Cardiac fibroblast (primary cell): ENCODE results near the gene ARMC7.

Experiments used
- DNase-seq, 2 donors: peaks; one replicate each; pipeline versions ENCODE4 v3.0.0 to v3.0.0-alpha.2; 2010; ENCODE audit warnings: low read depth in 2 of 2
- H3K4me3 ChIP-seq, 2 donors: replicated peaks in 1 of 2; 1 replicate in 1 of 2; 2 replicates in 1 of 2; pipeline ENCODE4 v1.5.1; 2011; ENCODE audit warnings: low read depth in 2 of 2, low read length in 2 of 2, mild to moderate bottlenecking in 2 of 2, moderate library complexity in 1 of 2
- TF ChIP-seq, protein P1 (sequence below): IDR thresholded peaks from one replicate; pipeline ENCODE4 v1.5.1; 2011; ENCODE audit warnings: low read depth, mild to moderate bottlenecking, low read length, inconsistent platforms

ARMC7 gene

DNA sequence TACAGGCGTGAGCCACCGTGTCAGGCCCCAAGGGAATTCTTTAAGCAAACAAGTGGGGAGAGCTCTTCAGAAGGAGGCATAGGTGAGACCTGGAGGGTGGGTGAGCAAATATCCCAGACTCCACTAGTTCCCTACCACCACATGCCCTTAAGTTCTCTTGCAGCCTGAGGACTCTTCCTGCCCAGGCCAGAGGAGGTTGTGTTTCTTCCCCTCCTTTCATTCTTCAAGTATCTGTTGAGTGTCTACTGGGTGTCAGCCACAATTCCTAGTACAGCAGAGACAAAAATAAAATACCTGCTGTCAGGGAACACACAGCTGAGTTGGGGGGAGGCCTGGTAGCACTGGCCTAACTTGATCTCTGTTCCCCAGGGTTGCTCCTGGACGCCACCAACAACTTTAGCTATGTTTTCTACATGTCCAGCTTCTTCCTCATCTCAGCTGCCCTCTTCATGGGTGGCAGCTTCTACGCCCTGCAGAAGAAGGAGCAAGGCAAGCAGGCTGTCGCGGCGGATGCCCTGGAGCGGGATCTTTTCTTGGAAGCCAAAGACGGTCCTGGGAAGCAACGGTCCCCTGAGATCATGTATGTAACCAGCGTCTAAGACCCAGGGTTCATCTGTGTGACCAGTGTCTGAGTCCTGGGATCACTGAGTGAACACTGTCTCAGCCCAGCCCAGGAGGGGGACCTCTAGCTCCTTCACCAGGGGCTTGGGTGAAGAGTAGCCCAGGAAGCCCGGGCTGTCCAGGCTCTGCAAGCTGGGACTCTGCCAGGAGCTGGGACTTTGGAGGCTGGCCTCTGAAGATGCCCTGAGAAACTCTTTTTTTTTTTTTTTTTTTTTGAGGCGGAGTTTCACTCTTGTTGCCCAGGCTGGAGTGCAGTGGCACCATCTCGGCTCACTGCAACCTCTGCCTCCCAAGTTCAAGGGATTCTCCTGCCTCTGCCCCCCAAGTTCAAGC is 5.9 kb upstream of the ARMC7 start:
- no peak for DNase-seq
- TF ChIP-seq, protein P1, sequence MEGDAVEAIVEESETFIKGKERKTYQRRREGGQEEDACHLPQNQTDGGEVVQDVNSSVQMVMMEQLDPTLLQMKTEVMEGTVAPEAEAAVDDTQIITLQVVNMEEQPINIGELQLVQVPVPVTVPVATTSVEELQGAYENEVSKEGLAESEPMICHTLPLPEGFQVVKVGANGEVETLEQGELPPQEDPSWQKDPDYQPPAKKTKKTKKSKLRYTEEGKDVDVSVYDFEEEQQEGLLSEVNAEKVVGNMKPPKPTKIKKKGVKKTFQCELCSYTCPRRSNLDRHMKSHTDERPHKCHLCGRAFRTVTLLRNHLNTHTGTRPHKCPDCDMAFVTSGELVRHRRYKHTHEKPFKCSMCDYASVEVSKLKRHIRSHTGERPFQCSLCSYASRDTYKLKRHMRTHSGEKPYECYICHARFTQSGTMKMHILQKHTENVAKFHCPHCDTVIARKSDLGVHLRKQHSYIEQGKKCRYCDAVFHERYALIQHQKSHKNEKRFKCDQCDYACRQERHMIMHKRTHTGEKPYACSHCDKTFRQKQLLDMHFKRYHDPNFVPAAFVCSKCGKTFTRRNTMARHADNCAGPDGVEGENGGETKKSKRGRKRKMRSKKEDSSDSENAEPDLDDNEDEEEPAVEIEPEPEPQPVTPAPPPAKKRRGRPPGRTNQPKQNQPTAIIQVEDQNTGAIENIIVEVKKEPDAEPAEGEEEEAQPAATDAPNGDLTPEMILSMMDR = no peak
- no peak overlapping the region for H3K4me3 ChIP-seq

DNA sequence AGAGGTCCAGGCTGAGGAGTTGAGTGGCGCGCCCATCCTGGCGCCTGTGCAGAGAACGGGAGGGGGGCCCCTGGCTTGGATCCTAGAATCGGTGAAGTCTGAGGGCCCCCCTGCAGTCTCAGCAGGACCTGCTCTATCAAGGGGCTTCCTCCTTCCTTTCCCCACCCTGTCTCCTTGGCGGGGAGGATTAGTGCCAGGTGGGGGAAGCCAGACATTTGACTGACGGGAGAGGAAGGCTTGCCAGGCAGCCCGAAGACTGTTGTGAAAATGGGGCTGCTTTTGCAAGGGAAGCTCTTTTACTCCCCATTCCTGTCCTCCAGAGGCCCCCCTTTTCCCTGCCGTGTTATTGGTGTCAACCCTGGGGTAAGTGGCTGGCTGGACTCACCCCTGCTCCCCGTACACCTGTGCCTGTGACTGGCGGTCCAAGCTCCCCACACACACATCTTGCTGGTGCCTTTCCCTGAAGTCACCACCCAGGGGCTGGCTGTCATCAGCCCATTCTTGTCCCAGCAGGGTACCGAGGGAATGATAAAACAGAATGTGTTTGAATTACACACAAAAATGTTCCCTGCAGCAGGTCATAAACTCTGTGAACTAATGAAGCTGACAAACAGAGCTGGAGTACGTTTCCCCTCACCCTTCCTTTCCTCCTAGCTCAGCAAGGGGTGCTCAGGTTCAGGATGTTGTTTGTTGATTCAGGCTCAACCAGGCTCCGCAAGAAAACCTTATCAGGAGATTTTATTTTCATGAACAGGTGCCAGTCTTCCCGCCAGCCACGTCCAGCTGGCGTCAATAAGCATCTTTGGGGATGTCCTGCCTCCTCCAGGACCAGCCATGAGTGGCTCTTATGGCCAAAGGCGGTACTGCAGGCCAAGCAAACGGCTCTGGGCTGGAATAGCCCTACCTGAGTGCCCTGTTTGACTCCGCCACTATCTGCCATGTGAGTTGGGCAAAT is 4.4 kb upstream of the ARMC7 start:
- peak; percentile 49 to 54 for DNase-seq
- TF ChIP-seq, protein P1 = peak; percentile 85

DNA sequence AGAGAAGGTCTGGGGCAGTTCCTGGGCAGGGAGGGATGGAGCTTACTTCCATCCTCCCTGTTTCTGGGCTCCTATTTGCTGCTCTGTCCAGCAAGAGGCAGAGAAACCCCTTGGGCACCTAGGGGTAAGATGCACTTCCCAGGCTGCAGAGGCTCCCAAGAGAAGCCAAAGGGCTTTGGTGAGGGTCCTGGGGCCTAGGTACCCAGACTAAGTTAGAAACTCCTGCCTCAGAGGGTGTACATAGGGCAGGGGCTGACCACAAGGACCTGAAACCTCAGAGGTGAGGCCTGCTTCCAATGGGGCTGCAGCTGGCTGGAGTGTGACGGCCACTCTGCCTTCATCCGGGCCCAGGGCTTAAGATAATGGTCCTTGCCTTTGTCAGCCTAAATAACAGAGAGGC is 1.6 kb upstream of the ARMC7 start:
- TF ChIP-seq, protein P1 = no peak
- H3K4me3 ChIP-seq = no peak overlapping the region
- DNase-seq = no peak

More for the DNA sequence above, 4.4 kb upstream of the ARMC7 start:
- no peak overlapping the region for H3K4me3 ChIP-seq

GRCh38 chr17:75109046-75109406 is 743 bp upstream of the ARMC7 start:
- DNase-seq = no peak
- H3K4me3 ChIP-seq = peak overlapping the region; percentile 79 to 81

GRCh38 chr17:75110234-75110937 is 617 bp downstream of the ARMC7 start:
- TF ChIP-seq, protein P1 = no peak
- H3K4me3 ChIP-seq = peak overlapping the region; percentile 79 to 81
- DNase-seq = peak in 1 of 2 donors; percentile 22

More at GRCh38 chr17:75109046-75109406, 743 bp upstream of the ARMC7 start:
- TF ChIP-seq, protein P1 = no peak

- TF ChIP-seq, protein P1 = no peak
- no peak for DNase-seq
- H3K4me3 ChIP-seq = no peak overlapping the region
Measured at GRCh38 chr17:75111777-75112335, 2.1 kb downstream of the ARMC7 start.
